GM18861 (cell line): Measurements from ENCODE around the gene FAM43B.

ENCODE experiments used
- ATAC-seq: cut with Tn5 transposase; IDR thresholded peaks from one replicate; pipeline ENCODE4 v1.9.1; 2021; ENCODE audit not compliant: unreplicated experiment

FAM43B gene

GRCh38 chr1:20589331-20590278 is 37.2 kb downstream of the FAM43B start:
- ATAC-seq, result no peak

- no peak for ATAC-seq
These were observed 38.0 kb downstream of the FAM43B start for GRCh38 chr1:20590306-20590777.

- ATAC-seq, result no peak
These were observed 41.4 kb downstream of the FAM43B start for GRCh38 chr1:20593756-20594155.

- ATAC-seq, result no peak
These were observed 42.4 kb downstream of the FAM43B start for GRCh38 chr1:20594746-20595145.

- ATAC-seq, result no peak
These were observed 43.7 kb downstream of the FAM43B start for GRCh38 chr1:20596106-20596505.

- ATAC-seq, result no peak
These were observed 45.3 kb downstream of the FAM43B start for GRCh38 chr1:20597650-20598049.

GRCh38 chr1:20600156-20600555 is 47.8 kb downstream of the FAM43B start:
- ATAC-seq, result no peak

- ATAC-seq, result no peak
These were observed 48.9 kb downstream of the FAM43B start for GRCh38 chr1:20601129-20601825.

- no peak for ATAC-seq
These were observed 50.6 kb downstream of the FAM43B start for GRCh38 chr1:20602851-20603450.

GRCh38 chr1:20603504-20604464 is 51.4 kb downstream of the FAM43B start:
- no peak for ATAC-seq
